GM12891 (cell line): Measurements from ENCODE around the gene ZSWIM6.

Source experiments
- DNase-seq: peaks from one replicate; pipeline ENCODE4 v3.0.0; 2011; ENCODE audit warnings: low spot score; ENCODE audit not compliant: insufficient read length
- FAIRE-seq: peaks from 2 replicates; lab custom pipeline; 2011; peaks lifted over from hg19 to GRCh38; lab: Jason Lieb, UNC
- PAX5 ChIP-seq: IDR thresholded peaks from 2 replicates; pipeline ENCODE4 v1.6.1; 2011; ENCODE audit warnings: low read length, moderate library complexity, mild to moderate bottlenecking; ENCODE audit not compliant: insufficient read depth, severe bottlenecking
- POLR2A ChIP-seq: IDR thresholded peaks from 2 replicates; pipeline ENCODE4 v1.6.1; 2011; ENCODE audit warnings: low read depth, low read length, control low read depth
- POLR2AphosphoS5 ChIP-seq: IDR thresholded peaks from 2 replicates; pipeline ENCODE4 v1.6.1; 2011; ENCODE audit warnings: low read depth, low read length, control low read depth
- POU2F2 ChIP-seq: IDR thresholded peaks from 2 replicates; pipeline ENCODE4 v1.6.1; 2011; ENCODE audit warnings: low read depth, mild to moderate bottlenecking, control low read depth, low read length, moderate library complexity
- SPI1 ChIP-seq: IDR thresholded peaks from 2 replicates; pipeline ENCODE4 v1.6.1; 2011; ENCODE audit warnings: low read depth, low read length, control low read depth
- TAF1 ChIP-seq: IDR thresholded peaks from 2 replicates; pipeline ENCODE4 v1.6.1; 2011; ENCODE audit warnings: low read depth, low read length, control low read depth

Gene ZSWIM6

GRCh38 chr5:61346511-61346910, 14.5 kb downstream of the ZSWIM6 start:
- no peak for DNase-seq
- TF ChIP-seq TAF1, result no peak
- no peak for TF ChIP-seq POLR2A
- TF ChIP-seq PAX5, result no peak
- no peak for TF ChIP-seq POU2F2
- no peak for TF ChIP-seq SPI1
- TF ChIP-seq POLR2AphosphoS5, result no peak
- FAIRE-seq, result no peak

- FAIRE-seq, result no peak
- no peak for DNase-seq
- TF ChIP-seq POLR2AphosphoS5, result no peak
- TF ChIP-seq POLR2A, result no peak
- no peak for TF ChIP-seq PAX5
- no peak for TF ChIP-seq POU2F2
- no peak for TF ChIP-seq TAF1
These were observed 15.0 kb downstream of the ZSWIM6 start for GRCh38 chr5:61347080-61347479.

GRCh38 chr5:61348447-61348846, 16.4 kb downstream of the ZSWIM6 start:
- no peak for DNase-seq
- no peak for FAIRE-seq
- no peak for TF ChIP-seq SPI1
- TF ChIP-seq POU2F2, result no peak
- TF ChIP-seq POLR2A, result no peak
- TF ChIP-seq PAX5, result no peak
- no peak for TF ChIP-seq POLR2AphosphoS5
- no peak for TF ChIP-seq TAF1

- FAIRE-seq (peak; percentile 16), DNase-seq (no peak)
- TF ChIP-seq PAX5 (no peak), POLR2A (no peak), SPI1 (no peak), TAF1 (no peak), POLR2AphosphoS5 (no peak), POU2F2 (no peak)
These were observed 17.9 kb downstream of the ZSWIM6 start for GRCh38 chr5:61349935-61350334.

GRCh38 chr5:61350535-61350934, 18.5 kb downstream of the ZSWIM6 start:
- FAIRE-seq (no peak), DNase-seq (no peak)
- TF ChIP-seq PAX5 (no peak), TAF1 (no peak), POLR2A (no peak), POLR2AphosphoS5 (no peak), POU2F2 (no peak), SPI1 (no peak)

- no peak for TF ChIP-seq POLR2A
- TF ChIP-seq PAX5, result no peak
- TF ChIP-seq SPI1, result no peak
- FAIRE-seq (no peak), DNase-seq (no peak)
These were observed 19.7 kb downstream of the ZSWIM6 start for GRCh38 chr5:61351733-61352132.

GRCh38 chr5:61352180-61352579, 20.1 kb downstream of the ZSWIM6 start:
- TF ChIP-seq POLR2A (no peak), PAX5 (no peak), POU2F2 (no peak), SPI1 (no peak), TAF1 (no peak), POLR2AphosphoS5 (no peak)
- DNase-seq, result no peak
- FAIRE-seq, result no peak

- DNase-seq, result no peak
- TF ChIP-seq POLR2A (no peak), TAF1 (no peak), PAX5 (no peak), SPI1 (no peak)
- FAIRE-seq, result no peak
These were observed 20.6 kb downstream of the ZSWIM6 start for GRCh38 chr5:61352612-61353156.

GRCh38 chr5:61353293-61353692, 21.2 kb downstream of the ZSWIM6 start:
- DNase-seq, result no peak
- TF ChIP-seq POLR2A, result no peak
- no peak for TF ChIP-seq SPI1
- TF ChIP-seq POU2F2, result no peak
- FAIRE-seq, result no peak

GRCh38 chr5:61354199-61354598, 22.1 kb downstream of the ZSWIM6 start:
- DNase-seq (no peak), FAIRE-seq (no peak)
- no peak for TF ChIP-seq TAF1
- TF ChIP-seq PAX5, result no peak
- TF ChIP-seq POU2F2, result no peak
- TF ChIP-seq POLR2A, result no peak
- no peak for TF ChIP-seq POLR2AphosphoS5
- TF ChIP-seq SPI1, result no peak
